ENCODE results near the gene DEAF1.
"Not testable (repeated sequence)": the region's sequence is repeated elsewhere in the genome, so short reads cannot be mapped to it uniquely, and the experiment has no call there.

Gene DEAF1

GRCh38 chr11:694563-695287 lies at the start of gene DEAF1:
TSS of gene DEAF1 (minus strand) at chr11:695222. CDS start at chr11:695047, 175 bp downstream.
- DNase-seq (ENCODE audit: low spot score): peak; percentile 97

GRCh38 chr11:742571-743201 lies 47.7 kb upstream of the DEAF1 start:
- DNase-seq (ENCODE audit: low spot score): no peak

GRCh38 chr11:742156-742546 lies 47.1 kb upstream of the DEAF1 start:
- DNase-seq (ENCODE audit: low spot score): no peak

GRCh38 chr11:737899-738298 lies 42.9 kb upstream of the DEAF1 start:
- DNase-seq (ENCODE audit: low spot score): not testable (repeated sequence)

- no peak for DNase-seq (ENCODE audit: low spot score)
These were observed 42.3 kb upstream of the DEAF1 start for GRCh38 chr11:737366-737765.

GRCh38 chr11:734541-734940 lies 39.5 kb upstream of the DEAF1 start:
- DNase-seq (ENCODE audit: low spot score): not testable (repeated sequence)

- DNase-seq (ENCODE audit: low spot score): no peak
These were observed 38.0 kb upstream of the DEAF1 start for GRCh38 chr11:733072-733471.

GRCh38 chr11:729492-730074 lies 34.6 kb upstream of the DEAF1 start:
- DNase-seq (ENCODE audit: low spot score): no peak

- DNase-seq (ENCODE audit: low spot score): no peak
These were observed 34.0 kb upstream of the DEAF1 start for GRCh38 chr11:728901-729491.

- peak; percentile 80 for DNase-seq (ENCODE audit: low spot score)
These were observed 33.1 kb upstream of the DEAF1 start for GRCh38 chr11:727859-728748.

GRCh38 chr11:727281-727701 lies 32.3 kb upstream of the DEAF1 start:
- DNase-seq (ENCODE audit: low spot score): no peak

GRCh38 chr11:726278-727220 lies 31.5 kb upstream of the DEAF1 start:
- DNase-seq (ENCODE audit: low spot score): no peak

- no peak for DNase-seq (ENCODE audit: low spot score)
These were observed 30.7 kb upstream of the DEAF1 start for GRCh38 chr11:725624-726202.

- DNase-seq (ENCODE audit: low spot score): no peak
These were observed 29.9 kb upstream of the DEAF1 start for GRCh38 chr11:724778-725386.

- no peak for DNase-seq (ENCODE audit: low spot score)
These were observed 29.2 kb upstream of the DEAF1 start for GRCh38 chr11:724049-724777.

- DNase-seq (ENCODE audit: low spot score): peak; percentile 33
These were observed 28.3 kb upstream of the DEAF1 start for GRCh38 chr11:723120-723883.

- DNase-seq (ENCODE audit: low spot score): no peak
These were observed 27.4 kb upstream of the DEAF1 start for GRCh38 chr11:722346-722811.

GRCh38 chr11:721741-722345 lies 26.8 kb upstream of the DEAF1 start:
- DNase-seq (ENCODE audit: low spot score): no peak

Data from LoVo (cell line).